ENCODE measurements around the gene HOXC9.

The HOXC9 gene

DNA sequence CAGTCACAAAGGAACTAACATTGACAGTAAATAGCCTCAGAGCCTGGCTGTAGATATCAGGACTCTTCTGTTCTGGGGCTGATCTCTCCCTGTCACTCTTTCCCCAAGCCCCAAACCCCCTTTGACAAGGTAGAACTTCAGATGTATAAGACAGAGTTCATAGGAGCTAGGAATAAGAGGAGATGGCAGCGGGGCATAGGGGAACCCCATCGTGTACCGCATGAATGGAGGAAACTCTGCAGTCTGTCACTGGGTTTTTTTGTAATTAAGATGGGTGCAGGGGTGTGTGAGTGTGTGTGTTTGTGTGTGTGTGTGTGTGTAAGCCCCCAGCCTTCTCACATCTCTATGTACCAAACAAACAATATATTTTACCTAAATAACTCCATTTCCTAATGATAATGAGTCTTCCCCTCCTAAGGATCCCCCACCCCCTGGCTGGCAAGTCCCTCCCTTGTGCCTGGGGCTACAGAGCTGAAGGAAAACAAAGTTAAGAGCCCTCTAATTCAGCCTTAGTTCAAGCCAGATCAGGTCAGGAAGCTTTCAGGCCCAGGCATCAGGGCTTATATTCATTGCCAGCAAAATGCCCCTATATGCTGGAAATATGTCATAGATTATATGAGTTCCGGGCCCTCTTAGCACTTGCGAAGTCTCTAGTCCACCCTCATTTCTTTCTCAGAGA lies 44.6 kb downstream of the HOXC9 start:
- DNase-seq: no peak

DNA sequence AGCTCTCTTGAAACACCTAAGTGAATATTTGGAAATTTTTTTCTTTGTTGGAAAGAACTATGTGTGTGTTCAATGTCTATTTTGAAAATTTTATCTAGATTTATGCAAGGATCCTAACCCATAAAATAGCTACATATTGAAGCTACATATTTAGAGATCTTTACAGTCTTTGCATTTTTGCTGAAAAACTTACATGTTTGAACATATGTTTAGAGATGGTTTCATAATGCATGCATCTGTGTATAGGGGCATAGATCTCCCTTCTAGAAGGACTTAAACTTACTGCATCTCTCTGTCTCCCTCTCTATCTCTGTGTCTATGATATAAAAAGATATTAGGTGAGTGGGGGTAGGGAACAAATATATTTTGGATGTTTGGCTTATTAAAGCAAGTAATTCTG lies 45.4 kb downstream of the HOXC9 start:
- DNase-seq: no peak

- no peak for DNase-seq
Observed at GRCh38 chr12:54045868-54046521, 46.0 kb downstream of the HOXC9 start.

DNA sequence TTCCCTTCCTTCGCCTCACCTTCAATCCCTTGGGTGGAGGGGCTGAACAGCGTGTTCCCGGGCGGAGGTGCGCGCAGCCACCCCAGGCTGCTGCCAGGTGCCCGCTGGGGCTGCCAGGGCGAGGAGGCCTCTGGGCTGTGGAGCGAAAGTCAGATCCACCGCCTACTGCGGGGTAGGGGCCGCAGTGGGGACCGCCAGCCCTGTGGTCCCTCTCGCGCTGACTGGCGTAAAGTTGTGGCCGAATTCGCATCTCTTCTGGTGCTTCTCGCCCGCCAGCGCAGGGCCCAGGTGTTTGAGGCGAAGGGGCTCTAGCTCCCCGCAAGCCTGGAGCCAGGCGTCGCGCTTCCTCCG lies 46.8 kb downstream of the HOXC9 start:
- DNase-seq: no peak

DNA sequence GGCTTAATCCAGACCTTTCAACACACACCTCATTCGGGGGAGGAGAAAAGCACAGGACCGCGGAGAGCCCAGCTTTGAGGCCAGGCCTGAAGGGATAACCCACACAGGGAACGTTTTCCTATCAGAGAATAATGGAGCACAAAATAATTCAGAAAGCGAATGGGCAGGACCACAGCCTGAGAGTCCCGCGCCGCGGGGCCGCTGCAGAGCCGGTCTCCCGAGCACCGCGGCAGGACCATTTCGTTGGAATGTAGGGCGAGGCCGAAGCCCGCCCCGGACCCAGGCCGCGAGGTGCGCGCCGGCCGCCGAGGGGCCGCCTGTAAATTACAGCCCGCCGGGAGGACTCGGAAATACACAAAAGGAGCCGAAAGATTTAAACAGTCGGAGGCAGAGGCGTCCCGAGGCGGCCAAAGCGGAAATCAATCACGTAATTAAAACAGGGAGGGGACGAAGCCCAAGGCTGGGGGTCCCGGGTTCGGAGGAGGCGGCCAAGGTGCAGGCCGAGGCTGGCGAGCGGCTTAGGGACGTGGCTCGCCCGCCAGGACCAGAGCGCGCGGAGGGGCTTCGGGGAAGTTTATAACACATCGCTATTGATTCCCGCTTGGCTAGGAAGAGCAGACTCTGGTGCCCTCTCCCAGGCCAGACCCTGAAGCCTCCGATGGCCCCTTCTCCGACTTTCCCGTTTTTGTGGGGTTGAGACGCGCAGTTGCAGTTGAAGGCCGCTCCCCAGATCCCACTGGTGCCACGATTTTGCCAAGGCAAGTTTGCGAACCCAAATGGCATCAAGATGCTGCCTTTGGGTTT lies 47.4 kb downstream of the HOXC9 start:
- no peak for DNase-seq

DNA sequence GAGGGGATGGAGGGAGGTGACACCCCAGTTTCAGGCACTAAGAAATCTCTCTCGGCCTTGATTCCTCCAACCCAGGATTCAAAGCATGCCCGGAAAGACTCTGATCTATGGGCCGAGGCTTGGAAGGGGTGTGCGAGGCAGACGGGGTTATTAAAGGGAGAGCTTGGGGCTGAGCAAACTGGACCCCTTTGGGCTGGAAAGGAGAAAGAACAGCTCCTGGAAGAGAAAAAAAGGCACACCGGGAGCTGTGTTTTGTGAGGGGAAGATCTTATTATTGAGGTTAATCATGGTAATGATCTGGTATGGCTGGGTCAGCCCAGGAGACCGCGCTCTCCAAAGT lies 48.0 kb downstream of the HOXC9 start:
- DNase-seq: no peak

DNA sequence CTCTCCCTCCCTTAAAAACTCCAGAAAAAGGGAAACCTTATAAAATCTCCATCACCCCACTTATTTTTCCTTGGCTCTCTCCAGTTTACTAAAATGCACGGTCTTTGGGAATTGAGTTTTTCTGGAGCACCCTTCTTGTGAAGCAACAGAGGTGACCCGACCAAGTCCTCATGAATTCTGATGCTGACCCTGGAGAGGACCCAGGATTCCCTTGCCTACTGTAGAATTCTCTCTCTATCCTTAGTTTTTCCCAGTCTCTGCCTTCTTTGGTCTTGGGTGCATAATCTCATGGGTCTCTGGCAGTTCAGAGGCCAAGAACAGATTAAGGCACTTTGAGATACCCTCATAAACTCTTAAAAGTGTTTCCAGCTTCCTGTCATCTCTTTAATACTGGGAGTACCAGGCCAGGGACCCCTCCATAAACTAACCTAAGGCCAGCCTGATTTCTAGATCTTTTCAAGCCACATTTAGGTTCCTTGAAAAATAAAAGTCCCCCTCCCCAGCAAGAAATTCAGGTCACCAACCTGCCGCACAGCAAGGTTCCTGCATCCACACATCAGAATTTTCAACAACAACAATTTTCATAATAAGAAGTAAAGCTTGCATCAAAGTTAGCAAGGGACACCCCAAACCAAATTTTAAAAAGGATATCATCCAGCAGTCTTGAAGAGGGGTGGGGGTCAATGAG lies 48.6 kb downstream of the HOXC9 start:
- DNase-seq: no peak

GRCh38 chr12:54049108-54049507 lies 49.1 kb downstream of the HOXC9 start:
- DNase-seq: no peak

DNA sequence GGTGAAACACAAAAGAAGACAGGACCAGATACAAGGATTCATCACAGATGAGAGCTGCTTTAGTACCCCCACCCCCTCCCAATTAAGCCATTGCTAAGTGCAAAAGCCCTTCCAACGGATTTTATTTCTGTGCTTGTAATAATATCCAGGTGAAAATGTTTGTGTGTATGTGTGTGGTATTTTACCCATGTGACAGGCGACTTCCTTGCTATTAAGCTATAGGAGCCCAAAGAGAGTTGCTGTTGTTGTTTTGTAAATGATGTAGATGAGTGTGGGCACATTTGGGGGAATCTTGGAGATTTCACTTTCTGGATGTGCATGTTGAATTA lies 50.5 kb downstream of the HOXC9 start:
- DNase-seq: no peak

- no peak for DNase-seq
Observed at GRCh38 chr12:54051026-54051842, 51.3 kb downstream of the HOXC9 start.

GRCh38 chr12:54051874-54052437 lies 52.0 kb downstream of the HOXC9 start:
- DNase-seq: no peak

DNA sequence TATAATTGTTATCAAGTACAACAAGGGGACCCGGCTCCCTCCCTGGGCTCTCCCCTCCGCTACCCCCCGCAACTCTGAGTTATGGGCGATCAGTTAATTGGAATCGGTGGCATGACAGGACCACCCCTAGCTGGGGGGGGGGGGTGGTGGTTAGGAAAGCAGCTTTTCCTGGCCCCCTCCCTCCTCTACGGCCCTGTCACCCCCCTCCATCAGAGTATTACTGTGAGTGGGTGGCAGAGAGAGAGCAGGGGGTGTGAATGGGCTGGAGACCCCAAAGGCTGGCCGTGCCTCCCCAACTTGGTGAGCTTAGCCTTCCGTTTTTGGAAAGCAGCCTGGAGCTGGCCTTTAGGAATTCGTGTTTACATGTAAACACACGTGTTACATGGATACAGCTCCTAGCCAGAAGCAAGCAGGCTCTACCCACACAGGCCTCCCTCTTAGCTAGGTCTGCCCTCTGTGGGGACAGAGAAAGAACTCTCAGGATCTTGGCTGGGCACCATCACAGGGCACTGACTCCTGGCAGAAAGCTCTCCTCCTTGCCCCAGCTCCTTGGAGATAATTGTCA lies 52.6 kb downstream of the HOXC9 start:
- DNase-seq: no peak
